HG03378 (cell line): ENCODE results near the gene VSTM2L.

Source experiments
- ATAC-seq: cut with Tn5 transposase; IDR thresholded peaks from one replicate; pipeline ENCODE4 v1.9.1; 2021; ENCODE audit warnings: mild to moderate bottlenecking, moderate library complexity; ENCODE audit not compliant: unreplicated experiment

VSTM2L gene

DNA sequence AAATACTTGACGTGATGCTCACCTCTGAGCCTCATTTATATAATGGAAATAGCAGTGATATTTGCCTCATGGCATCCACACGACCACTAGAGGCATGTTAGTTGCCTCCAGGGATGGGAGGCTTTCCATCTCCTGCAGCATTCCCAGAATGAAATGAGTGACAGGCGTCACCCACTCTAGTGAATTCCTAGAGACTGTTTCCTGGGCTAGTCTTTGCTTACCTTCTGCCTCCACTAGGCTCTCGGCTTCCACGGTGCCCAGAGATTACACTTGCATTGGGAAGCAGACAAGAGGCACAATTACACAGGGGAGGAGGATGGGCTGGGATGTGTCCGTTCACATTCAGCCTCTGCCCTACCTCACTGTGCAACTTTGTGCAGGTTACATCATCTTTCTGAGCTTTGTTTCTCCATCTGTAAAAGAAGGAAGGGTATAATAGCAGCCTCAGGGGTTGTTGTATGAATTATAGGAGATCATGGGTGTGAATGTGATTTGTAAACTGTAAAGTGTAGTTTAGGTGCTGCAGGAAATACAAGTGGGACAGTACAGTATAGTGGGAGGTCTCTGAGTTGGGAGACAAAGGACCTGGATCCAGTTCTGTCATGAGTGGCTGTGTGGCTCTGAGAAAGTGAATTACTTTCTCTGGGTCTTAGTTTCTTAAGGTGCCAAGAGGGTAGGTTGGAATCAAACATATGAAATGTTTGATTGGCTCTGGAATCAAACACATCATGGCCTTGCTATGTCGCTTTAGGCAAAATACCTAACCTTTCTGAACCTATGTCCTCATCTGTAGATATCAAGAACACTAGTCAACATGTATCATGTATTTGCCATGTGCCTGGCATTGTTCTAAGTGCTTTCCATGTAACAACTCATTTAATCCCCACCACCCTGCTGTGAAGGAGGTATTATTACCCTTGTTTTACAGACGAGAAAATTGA, 3.6 kb upstream of the VSTM2L start:
- no peak for ATAC-seq

DNA sequence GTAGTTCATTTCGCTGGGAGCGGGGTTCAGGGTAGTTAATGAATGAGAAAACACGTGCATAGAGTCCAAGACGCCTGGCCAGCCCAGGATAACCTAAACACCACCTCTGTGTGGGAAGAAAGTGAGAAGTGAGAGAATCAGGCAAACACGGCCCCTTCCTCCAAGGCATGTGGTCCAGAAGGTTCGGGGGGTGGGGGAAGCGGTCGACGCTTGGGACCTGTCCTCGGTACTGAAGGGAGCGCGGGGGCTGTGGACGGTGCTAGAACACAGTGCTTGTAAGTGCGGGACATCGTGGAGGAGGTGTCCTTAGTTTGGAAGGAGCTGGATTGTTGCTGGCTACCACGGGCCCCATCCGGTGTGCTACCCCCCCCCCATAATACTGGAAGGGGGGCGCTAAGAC, 1.7 kb upstream of the VSTM2L start:
- no peak for ATAC-seq

DNA sequence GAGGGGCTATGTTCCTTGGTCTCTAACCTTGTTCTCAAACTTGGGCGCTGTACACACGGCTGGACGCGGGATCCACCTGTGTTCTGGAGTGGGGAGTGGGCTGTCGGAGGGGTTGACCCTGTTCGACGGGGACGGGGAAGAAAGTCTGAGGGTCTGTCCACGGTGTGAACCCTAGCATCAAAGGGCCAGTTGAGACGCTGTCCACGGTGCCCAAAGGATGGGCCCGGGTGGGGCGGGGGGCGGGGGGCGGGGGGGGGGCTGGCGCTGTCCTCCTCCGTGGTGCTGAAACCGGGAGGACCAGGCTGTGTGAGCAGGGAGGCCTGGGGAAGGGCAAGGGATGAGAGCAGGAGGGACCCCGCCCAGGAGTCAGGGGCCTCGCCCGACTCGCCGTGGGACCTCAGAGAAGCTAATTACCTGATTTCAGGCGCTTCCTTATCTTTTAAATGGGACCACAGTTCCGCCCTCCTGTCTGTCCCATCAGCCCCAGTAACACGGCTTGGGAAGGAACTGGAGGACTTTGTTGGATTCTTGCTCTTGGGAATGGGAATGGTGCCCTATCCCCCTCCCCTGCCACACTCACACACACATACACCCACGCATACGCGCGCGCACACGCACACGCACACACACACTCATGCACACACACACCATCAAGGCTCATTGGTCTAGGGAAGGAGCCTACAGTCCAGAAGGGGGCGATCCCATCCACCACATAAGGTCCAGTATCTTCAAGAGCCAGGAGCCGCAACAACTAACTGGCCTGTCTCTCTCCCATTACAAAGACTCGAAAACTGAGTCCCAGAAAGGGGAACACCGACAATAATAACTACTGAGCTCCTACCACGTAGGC, 1.0 kb upstream of the VSTM2L start:
- ATAC-seq: no peak

DNA sequence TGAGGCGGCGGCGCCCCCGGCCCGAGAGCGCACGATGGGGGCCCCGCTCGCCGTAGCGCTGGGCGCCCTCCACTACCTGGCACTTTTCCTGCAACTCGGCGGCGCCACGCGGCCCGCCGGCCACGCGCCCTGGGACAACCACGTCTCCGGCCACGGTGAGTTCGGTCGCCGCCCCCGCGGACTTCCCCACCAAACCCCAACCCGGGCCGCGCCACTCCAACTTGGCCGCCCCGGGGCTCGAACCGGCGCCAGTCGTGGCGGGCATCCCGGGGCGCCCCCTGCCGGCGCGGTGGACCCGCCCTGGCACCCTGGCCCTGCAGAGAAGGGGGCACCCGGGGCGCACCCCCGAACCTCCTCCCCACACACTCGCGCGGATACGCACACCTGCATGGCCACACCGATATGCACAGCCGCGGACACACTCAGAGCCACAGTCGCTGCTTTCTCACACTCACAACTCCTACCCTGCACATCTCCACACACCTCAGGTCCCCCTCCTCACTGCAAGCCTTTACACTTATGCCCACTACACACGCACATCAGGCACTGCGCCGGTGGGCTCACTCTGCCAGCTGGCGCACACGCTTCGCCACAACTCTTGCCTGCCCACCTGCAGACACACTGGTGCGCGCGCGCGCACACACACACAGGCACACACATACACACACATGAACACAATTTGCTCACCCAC, 535 bp downstream of the VSTM2L start:
- no peak for ATAC-seq

DNA sequence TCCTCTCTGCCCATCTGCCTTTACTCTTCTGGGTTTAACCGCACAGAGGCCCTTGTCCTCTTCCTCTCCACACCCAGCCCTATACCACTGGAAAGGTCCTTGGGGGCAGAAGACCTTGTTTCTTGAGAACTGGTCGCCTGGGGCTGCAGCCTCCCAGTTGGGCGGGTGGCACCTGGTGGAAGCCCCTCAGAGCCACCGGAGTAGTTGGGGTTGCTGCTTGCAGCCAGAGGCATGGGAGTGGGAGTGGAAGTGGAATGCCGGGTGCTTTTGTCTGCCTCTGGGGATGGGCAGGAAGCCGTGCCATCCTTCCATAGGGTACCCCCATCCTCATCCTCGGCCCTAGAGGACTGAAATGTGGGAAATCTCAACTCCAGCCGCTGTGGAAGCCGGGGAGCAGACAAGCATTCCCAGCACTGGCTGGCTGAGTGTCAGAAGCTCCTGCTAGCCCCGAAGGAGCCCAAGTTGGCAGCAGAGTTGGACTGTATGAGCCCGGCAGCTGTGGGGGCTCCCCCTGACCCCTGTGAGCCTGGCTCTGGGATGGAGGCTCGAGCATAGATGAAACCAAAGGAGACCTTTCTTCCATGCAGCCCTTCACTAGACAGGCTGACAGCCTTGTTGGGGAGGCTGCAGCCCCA, 1.2 kb downstream of the VSTM2L start:
- ATAC-seq: no peak

DNA sequence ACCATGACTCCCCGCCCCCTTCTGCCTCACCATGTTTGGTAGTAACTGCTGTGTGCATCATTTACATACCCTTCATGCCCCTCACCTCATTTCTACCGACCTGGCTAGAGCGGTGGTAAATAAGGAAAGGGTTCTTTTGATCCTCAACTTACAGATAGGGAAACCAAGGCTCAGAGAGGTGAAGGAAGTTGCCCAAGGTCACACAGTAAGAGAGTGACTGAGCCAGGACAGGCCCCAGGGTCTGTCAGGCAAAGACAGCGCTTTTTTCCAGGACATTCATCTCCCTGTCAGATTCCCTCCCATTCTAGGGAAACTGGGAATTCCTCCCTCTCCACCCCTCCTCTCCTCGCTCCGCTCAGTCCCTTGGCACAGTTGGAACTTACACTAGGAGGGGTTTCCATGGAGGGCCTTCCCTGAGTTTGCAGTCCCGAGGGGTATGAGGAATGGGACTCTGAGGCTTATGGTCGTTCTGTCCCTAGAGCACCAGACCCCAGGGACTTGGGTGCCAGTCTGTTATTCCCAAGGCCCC, 2.0 kb downstream of the VSTM2L start:
- ATAC-seq: no peak

DNA sequence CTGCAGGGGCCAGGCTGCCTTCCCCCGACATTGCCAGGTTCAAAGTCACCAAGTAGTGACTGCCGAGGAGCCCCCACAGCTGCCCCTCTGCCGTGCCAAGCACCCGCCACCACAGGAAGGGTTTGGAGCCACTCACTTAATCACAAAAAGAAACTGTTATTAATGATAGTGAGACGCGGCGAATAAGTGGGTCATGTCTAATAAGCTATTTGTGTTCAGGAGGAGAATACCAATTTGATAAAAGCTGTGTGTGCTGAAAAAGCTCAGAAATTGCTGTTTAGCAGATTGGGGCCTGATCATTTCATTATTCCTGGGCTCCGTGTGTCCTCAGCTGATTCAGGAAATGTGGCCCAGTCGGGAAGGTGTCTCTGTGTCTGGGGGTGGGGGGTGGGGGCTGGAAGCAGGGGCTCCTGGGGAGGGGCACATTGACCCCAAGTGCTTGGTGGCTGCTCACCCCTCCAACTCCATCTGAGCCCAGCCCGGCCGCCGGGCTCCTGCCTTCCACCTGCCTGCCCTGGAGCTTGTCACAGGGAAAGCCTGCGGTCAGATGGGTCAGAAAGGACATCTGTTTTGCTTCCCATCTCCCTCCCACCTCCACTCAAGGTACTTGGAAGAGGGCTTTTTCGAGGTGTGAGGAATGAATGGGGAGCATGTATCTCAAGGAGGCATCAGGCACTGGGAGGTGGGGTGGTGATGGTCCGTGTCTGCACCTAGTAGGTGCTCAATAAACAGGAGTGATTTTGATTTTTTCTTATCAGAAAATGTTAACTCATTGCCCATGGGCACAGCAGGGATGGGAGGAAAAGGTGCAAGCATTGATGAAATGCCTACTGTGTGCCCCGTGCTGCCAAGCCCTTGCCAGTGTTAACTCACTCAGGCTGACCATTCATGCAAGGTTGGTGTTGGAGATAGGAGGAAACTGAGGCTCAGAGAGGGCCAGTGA, 3.0 kb downstream of the VSTM2L start:
- ATAC-seq: no peak

DNA sequence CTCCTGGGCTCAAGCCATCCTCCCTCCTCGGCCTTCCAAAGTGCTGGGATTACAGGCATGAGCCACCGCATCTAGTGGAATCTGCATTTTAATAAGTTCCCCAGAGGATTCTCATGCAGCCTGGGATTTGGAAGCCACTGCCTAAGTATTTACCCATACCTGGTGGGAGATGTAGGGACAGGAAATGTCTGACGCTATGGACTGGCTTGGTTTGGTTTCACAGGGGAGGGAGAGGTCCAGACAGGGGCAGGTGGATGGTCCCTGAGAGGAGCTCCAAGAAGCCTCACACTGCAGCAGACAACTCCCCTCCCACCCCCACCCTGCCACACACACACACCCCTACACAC, 4.4 kb downstream of the VSTM2L start:
- ATAC-seq: no peak

DNA sequence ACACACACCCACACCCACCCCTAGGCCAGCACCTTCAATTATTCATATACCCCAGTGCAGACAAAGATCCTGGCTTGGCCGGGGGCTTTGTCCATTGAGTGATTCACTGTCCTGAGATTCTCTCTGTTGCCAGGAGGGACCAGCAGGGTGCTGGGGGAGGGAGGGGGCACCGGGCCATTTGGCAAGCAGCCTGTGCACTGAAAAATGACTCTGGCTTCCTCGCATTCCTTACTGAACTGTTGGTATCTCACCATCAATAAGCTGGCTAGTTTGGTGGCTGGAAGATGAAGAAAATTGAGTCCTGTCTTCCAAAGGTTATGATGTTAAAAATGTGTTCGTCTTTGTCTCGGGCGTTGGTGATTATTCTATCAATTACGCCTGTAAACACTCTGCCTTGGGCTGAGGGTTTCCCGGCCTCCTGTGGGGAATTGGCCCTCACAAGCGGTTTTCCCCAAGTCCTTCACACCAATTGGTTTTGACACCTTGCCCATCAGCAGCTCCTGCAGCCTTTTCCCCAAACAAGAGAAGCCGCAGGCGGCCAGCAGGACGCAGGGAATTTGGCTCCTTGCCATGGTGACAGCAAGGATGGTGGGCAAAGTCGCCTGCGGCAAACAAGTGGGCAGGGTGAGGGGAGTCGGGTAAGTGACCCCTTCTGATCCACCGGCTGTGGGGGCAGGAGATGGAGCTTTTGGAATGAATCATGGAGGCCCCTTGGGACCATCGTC, 4.9 kb downstream of the VSTM2L start:
- no peak for ATAC-seq

DNA sequence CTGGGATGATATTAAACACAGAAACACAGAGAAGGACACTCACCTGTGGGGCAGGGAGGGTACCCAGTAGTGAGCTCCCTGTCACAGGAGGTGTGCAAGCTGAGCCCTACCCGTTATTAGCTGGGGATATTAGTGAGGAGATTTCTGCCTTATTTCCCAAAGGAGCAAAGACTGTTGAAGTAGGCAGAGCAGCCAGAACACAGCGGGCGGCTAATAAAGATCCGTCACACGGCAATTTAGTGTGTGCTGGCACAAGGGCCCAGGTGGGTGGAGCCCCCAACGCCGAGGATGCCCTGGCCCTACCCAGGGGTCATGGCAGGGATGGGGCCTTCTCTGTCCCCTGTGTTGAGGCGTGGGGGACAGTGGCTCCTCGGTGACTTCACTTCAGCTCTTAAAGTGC, 8.3 kb downstream of the VSTM2L start:
- no peak for ATAC-seq

DNA sequence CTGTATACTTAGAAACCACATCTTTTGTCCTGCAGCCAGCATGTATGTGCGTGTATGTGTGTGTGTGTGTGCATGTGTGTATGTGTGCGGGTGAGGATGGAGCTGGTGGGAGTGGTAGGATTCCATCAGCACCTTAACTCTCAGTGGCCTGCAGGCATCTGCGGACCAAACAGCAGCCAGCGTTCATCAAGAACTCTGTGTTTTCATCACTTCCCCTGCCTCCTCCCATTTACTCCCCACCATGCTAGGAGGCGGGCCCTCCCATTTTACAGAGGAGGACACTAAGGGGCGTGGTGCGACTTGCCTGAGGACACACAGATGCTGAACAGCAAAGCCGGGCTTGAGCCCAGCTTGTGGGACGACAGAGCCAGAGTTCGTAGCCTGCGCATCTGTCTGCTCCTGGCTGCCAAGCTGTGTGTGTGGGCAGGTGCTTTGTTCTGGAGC, 8.9 kb downstream of the VSTM2L start:
- ATAC-seq: no peak

DNA sequence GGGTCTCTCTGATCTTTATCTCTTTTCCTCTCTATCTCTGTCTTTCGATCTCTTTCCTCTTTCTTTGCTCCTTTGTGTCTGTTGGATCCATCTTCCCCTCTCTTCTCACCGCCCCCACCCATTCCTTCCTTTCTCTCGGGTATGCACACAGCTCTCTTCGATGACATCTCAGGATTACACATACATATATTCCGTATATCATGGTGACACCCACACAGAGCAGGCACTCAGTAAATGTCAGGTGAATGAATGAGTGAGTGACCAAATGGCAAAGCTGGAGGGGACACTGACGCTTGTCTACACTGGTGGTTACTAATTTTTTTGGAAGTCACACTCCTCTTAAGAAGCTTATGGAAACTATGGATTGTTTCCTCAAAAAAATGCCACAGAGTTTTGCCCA, 9.9 kb downstream of the VSTM2L start:
- no peak for ATAC-seq

DNA sequence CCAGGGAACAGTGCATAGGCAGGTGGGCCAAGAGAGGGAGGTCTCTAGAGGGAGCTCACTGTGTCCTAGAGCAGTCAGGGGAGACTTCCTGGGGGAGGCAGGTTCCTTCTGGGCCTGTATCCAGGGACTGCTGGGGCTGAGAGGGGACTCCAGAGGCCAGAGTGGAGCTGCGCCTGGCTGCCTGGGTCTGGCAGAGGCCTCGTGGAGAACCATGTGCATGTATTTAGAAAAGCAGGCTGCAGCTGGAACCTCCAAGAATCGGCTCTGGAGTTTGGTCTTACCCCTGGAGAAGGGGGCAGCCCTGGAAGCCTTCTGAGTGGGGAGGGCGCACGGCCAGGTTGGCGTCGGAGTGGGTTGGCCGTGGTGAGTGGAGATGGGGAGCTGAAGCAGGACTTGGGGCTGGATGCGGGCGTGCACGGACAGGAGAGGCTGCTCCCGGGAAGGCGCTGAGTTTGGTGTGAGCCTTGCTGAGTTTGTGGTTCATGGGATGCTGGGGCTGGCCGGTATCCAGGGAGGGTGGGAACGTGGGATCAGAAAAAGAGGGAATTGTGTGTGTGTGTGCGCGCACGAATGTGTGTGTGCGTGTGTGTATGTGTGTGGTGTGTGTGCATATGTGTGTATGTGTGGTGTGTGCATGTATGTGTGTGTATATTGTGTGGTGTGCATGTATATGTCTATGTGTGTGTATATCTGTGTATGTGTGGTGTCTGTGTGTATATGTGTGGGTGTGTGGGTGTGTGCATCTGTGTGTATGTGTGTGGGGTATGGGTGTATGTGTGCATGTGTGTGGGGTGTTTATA, 10.8 kb downstream of the VSTM2L start:
- no peak for ATAC-seq

DNA sequence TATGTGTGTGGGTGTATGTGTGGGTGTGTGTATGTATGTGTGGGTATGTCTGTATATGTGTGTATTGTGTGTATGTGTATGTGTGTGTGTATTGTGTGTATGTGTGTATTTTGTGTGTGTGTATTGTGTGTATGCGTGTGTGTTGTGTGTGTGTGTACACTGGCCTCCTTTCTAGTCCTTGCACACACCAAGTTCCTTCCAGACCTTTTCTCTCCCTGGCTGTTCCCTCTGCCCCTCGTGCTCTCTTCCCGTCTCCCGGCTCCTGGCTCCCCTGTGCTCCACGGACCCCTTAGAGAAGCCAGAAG, 11.4 kb downstream of the VSTM2L start:
- ATAC-seq: no peak

DNA sequence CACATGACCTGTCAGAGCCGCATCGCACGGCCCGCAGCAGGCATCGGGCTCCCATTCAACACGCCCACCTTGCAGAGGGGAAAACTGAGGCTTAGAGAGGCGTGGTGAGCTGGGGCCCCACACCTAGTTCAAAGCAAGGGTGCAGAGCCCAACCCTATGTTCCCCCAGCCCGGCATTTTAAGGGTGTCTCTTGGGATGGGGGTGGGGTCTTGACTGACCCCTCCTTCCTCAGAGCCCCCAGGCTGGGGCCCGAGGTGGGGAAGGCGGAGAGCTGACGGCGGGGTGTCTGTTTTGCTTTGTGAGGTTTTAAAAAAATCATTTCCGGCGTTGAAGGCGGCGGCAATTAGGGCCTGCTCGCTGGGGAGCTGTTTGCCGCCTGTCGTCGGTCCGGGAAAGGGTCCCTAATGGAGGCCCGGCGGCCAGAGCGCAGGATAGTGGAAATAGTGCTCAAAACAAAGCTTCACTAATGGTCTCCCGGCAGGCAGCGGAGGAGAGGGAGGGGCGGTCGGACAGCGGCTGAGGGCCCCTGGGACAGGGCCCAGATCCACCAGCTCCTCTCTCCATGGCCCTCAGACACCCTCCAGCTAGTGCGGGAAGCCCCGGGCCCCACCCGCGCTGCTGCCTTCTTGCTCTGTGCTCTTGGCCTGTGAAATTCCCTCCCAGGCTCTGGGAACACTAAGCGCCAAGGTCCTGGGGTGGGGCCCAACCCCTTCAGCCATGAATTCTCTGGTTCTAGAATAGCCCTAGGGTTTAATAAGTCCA, 11.9 kb downstream of the VSTM2L start:
- no peak for ATAC-seq

DNA sequence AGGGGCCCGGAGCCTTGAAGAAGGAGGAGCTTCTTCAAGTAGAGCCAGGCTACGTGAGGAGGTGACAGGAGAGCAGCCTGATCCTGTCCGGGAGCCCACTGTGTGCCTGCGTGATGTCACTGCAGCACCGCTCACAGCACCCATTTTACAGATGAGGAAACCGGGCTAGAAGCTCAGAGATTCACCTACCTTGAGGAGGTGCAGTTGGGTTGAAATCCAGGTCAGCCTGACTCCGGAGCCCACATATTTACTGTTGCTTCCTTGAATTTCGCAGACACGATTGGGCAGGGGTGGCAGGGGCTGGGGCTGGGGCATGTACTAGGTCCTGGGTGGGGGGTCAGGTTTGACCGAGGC, 12.5 kb downstream of the VSTM2L start:
- ATAC-seq: no peak

DNA sequence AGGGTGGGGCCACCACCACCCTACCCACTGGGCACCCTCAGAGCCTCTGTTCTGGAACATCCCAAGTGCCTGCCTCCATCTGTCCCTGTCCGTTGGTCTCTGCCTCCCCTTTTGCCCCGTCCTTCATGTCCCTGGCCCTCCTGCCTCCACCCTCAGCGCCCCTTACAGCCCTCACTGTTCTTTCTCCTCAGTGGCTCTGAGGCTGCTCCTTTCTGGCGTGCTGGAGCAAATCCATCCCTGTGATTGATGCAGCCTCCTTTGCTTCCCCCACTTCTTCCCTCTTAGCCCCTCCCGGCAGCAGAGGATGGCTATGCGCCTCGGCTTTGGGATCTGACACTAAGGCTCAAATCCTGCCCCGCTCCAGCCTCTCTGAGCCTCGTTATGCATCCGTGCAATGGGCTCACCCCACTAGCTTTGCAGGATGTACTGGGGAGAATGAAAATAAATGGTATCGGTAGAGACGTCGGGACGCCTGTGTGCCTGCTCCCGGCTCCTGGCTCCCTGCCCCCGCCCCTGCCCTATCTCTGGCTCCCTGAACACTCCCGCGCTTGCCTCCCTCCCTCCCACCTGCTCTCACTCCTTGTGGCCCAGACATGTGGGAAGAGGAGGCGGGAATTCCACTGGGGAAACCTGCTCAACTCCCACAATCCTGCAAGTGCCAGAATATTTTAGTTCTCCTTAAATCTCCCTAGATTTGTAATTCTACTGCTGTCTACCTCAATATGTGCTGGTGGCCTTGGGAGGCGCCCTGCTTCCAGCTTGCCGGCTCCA, 13.1 kb downstream of the VSTM2L start:
- ATAC-seq: no peak
